ENCODE data around the gene ADGRB2. TPM values are rescaled to one million over a fixed set of nuclear protein-coding genes. Genes with fewer than 3 reads are reported as not detected.

ADGRB2 gene
- total RNA-seq, 1 donor, result 5.8 TPM

DNA sequence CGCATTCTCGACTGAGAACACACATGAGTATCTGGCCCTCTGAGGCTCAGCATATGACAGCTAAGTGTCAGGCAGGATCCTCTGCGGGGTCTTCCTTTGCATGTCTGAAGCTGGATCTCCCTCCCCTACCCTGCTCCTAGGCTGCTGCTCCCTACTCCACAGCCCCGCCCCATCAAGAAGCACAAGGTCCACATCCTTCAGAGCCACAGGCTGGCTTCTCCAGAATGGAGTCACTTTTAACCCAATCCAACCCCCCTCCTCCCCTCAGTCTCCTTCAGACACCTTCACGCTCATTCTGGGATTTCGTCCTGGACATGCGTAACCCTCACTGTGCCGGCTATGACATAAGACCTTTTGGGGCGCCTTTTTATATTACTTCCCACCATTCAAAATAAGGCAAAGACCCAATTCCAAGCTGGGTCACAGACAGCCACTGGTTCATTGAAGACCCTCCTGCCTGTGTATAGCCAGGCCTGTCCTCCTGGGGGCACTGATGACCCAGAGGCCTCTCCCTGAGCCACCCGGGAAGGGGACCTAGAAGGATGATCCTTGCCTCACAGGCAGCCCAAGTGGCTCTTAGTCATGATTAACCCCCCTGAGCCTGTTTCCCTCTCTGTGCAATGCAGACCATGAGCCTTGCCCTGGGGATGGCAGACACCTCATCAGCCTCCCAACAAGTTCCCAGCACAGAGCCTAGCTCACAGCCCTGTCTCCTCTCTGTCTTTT, 4.7 kb downstream of the ADGRB2 start:
- Histone ChIP-seq H3K4me2 (ENCODE audit: insufficient read depth, low read length) (peak overlapping the region; percentile 92), H3K36me3 (ENCODE audit: insufficient read depth, low read length) (no peaks in the 10 kb centered on the region), H3K4me1 (ENCODE audit: insufficient read depth, low read length) (peaks cover 32% of the 10 kb centered on the region), H4K20me1 (ENCODE audit: insufficient read depth, low read length) (peaks cover 14% of the 10 kb centered on the region), H3K27me3 (ENCODE audit: insufficient read depth, low read length) (no peaks in the 10 kb centered on the region), H3K27ac (ENCODE audit: low read depth, low read length) (no peak overlapping the region), H3K4me3 (ENCODE audit: insufficient read depth, low read length) (no peak overlapping the region), H3K9me3 (ENCODE audit: low read depth, low read length) (no peaks in the 10 kb centered on the region), H2AFZ (ENCODE audit: low read length) (no peak overlapping the region), H3K79me2 (ENCODE audit: insufficient read depth, low read length) (peaks cover 2% of the 10 kb centered on the region)
- no peak for DNase-seq (ENCODE audit: insufficient read length, low spot score, missing footprints)
- TF ChIP-seq CTCF (IDR thresholded peaks at IDR 0.05; ENCODE audit: extremely low read depth, low read depth, low read length), result no peak

- H3K36me3 ChIP-seq (ENCODE audit: insufficient read depth, low read length), result no peaks in the 10 kb centered on the region
- peaks cover 2% of the 10 kb centered on the region for H3K79me2 ChIP-seq (ENCODE audit: insufficient read depth, low read length)
- peaks cover 34% of the 10 kb centered on the region for H3K4me1 ChIP-seq (ENCODE audit: insufficient read depth, low read length)
- no peaks in the 10 kb centered on the region for H3K27me3 ChIP-seq (ENCODE audit: insufficient read depth, low read length)
- H2AFZ ChIP-seq (ENCODE audit: low read length), result no peak overlapping the region
- H4K20me1 ChIP-seq (ENCODE audit: insufficient read depth, low read length), result peaks cover 14% of the 10 kb centered on the region
- no peaks in the 10 kb centered on the region for H3K9me3 ChIP-seq (ENCODE audit: low read depth, low read length)
- no peak for TF ChIP-seq CTCF (IDR thresholded peaks at IDR 0.05; ENCODE audit: extremely low read depth, low read depth, low read length)
- DNase-seq (ENCODE audit: insufficient read length, low spot score, missing footprints), result no peak
- no peak overlapping the region for H3K27ac ChIP-seq (ENCODE audit: low read depth, low read length)
- H3K4me3 ChIP-seq (ENCODE audit: insufficient read depth, low read length), result no peak overlapping the region
- H3K4me2 ChIP-seq (ENCODE audit: insufficient read depth, low read length), result no peak overlapping the region
Measured at GRCh38 chr1:31758823-31759222, 5.3 kb downstream of the ADGRB2 start.

- H3K9me3 ChIP-seq (ENCODE audit: low read depth, low read length), result no peaks in the 10 kb centered on the region
- H4K20me1 ChIP-seq (ENCODE audit: insufficient read depth, low read length), result peaks cover 14% of the 10 kb centered on the region
- no peaks in the 10 kb centered on the region for H3K27me3 ChIP-seq (ENCODE audit: insufficient read depth, low read length)
- no peaks in the 10 kb centered on the region for H3K36me3 ChIP-seq (ENCODE audit: insufficient read depth, low read length)
- no peak overlapping the region for H3K4me3 ChIP-seq (ENCODE audit: insufficient read depth, low read length)
- peaks cover 32% of the 10 kb centered on the region for H3K4me1 ChIP-seq (ENCODE audit: insufficient read depth, low read length)
- H3K79me2 ChIP-seq (ENCODE audit: insufficient read depth, low read length), result peaks cover 2% of the 10 kb centered on the region
- H3K4me2 ChIP-seq (ENCODE audit: insufficient read depth, low read length), result no peak overlapping the region
- no peak overlapping the region for H2AFZ ChIP-seq (ENCODE audit: low read length)
- no peak overlapping the region for H3K27ac ChIP-seq (ENCODE audit: low read depth, low read length)
- no peak for TF ChIP-seq CTCF (IDR thresholded peaks at IDR 0.05; ENCODE audit: extremely low read depth, low read depth, low read length)
- DNase-seq (ENCODE audit: insufficient read length, low spot score, missing footprints), result no peak
Measured at GRCh38 chr1:31757989-31758388, 6.2 kb downstream of the ADGRB2 start.

DNA sequence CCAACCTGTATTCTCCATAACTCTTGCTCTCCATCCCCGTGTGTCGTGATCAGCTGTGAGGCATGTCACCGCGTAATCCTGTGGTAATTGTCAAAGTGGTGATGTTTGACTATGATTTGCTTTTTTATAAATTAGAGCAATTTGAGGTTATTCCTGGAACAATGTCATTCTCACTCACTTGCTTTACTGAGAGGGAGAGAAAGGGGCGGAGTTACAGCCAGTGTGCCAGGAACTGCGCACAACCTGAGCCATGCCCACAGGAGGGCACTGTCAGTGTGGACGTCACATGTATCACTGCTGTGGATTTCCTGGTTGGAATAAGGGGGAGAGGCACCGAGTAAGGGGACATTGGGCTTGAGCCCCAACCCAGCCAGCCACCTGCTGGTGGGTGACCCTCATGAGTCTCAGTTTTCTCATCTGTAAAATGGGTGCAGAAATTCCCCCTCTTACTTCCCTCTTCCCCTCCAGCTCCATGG, 6.9 kb downstream of the ADGRB2 start:
- Histone ChIP-seq H3K4me2 (ENCODE audit: insufficient read depth, low read length) (no peak overlapping the region), H2AFZ (ENCODE audit: low read length) (no peak overlapping the region), H3K27ac (ENCODE audit: low read depth, low read length) (no peak overlapping the region), H3K36me3 (ENCODE audit: insufficient read depth, low read length) (no peaks in the 10 kb centered on the region), H3K4me1 (ENCODE audit: insufficient read depth, low read length) (peaks cover 27% of the 10 kb centered on the region), H4K20me1 (ENCODE audit: insufficient read depth, low read length) (peaks cover 14% of the 10 kb centered on the region), H3K27me3 (ENCODE audit: insufficient read depth, low read length) (no peaks in the 10 kb centered on the region), H3K79me2 (ENCODE audit: insufficient read depth, low read length) (peaks cover 1% of the 10 kb centered on the region), H3K9me3 (ENCODE audit: low read depth, low read length) (no peaks in the 10 kb centered on the region), H3K4me3 (ENCODE audit: insufficient read depth, low read length) (no peak overlapping the region)
- TF ChIP-seq CTCF (IDR thresholded peaks at IDR 0.05; ENCODE audit: extremely low read depth, low read depth, low read length), result no peak
- no peak for DNase-seq (ENCODE audit: insufficient read length, low spot score, missing footprints)

All from osteoblast (primary cell).